HCT116 (cell line): ENCODE data around the gene SGSH. TPM values are rescaled to one million over a fixed set of nuclear protein-coding genes. Genes with fewer than 3 reads are reported as not detected.

Experiments
- ATAC-seq: fragments of 200-7000 bp; cut with Tn5 transposase; 2 replicates; pipeline ENCODE4 v1.9.1; 2020; ENCODE audit warnings: mild to moderate bottlenecking, moderate library complexity
- BruUV-seq: library from RNA; stranded (reverse); fragments of 400-500 nt; replicated peaks from 2 replicates; lab custom pipeline; 2021; lab: Mats Ljungman, UMichigan
- CTCF ChIA-PET: fragments of 300-600 bp; sonication (Branson Sonifier 250); formaldehyde crosslinking; loops from one replicate; lab custom pipeline; 2021; ENCODE audit warnings: antibody characterized with exemption; lab: Charles Lee
- POLR2A ChIA-PET: fragments of 300-600, 350-600 bp; sonication (Branson Sonifier 250); formaldehyde crosslinking; loops from one replicate; lab custom pipeline; 2021; ENCODE audit warnings: antibody characterized with exemption; lab: Charles Lee
- RAD21 ChIA-PET, 2 experiments: fragments of 300-600 bp; sonication (Branson Sonifier 250); formaldehyde crosslinking; loops; one replicate each; lab custom pipeline; 2023; ENCODE audit warnings: low total read pairs in 2 of 2; ENCODE audit not compliant: uncharacterized antibody in 2 of 2, unreplicated experiment in 2 of 2, low non-redundant PET in 1 of 2; lab: Charles Lee
- DNase-seq: peaks from one replicate; pipeline ENCODE4 v3.0.0-alpha.2; 2010; ENCODE audit warnings: low read depth, low spot score
- H2AFZ ChIP-seq: fragments of 200-600 bp; shearing (Covaris generic), sonication (generic); 2 replicates; pipeline ENCODE4 v1.6.1; 2017; ENCODE audit warnings: low read depth, mixed run types, mixed read lengths, antibody characterized with exemption, low read length; ENCODE audit not compliant: poor library complexity, severe bottlenecking
- H3K27ac ChIP-seq: 2 replicates; pipeline ENCODE4 v1.5.1; 2012; ENCODE audit warnings: low read depth, low read length
- H3K27me3 ChIP-seq: fragments of 200-600 bp; sonication (generic); 2 replicates; pipeline ENCODE4 v1.6.1; 2016; ENCODE audit warnings: mixed run types, low read length, mixed read lengths; ENCODE audit not compliant: insufficient read depth
- H3K36me3 ChIP-seq, 2 experiments: fragments of 200-500 bp in 1 of 2; fragments of 200-600 bp in 1 of 2; sonication (Bioruptor generic) in 1 of 2; sonication (generic) in 1 of 2; 2 replicates each; pipeline versions ENCODE4 v1.5.1 to v1.6.1; 2014 to 2016; ENCODE audit warnings: low read length in 2 of 2, inconsistent platforms in 1 of 2, mixed read lengths in 1 of 2, mixed run types in 1 of 2; ENCODE audit not compliant: insufficient read depth in 2 of 2, control insufficient read depth in 1 of 2
- H3K4me1 ChIP-seq, 2 experiments: fragments of 200-600 bp in 1 of 2; sonication (generic) in 1 of 2; 2 replicates each; pipeline versions ENCODE4 v1.5.1 to v1.6.1; 2012 to 2017; ENCODE audit warnings: low read length in 2 of 2, inconsistent platforms in 1 of 2, mild to moderate bottlenecking in 1 of 2, mixed read lengths in 1 of 2, mixed run types in 1 of 2, moderate library complexity in 1 of 2; ENCODE audit not compliant: insufficient read depth in 2 of 2, control insufficient read depth in 1 of 2
- H3K4me2 ChIP-seq: fragments of 200-600 bp; sonication (generic); 2 replicates; pipeline ENCODE4 v1.6.1; 2017; ENCODE audit warnings: mixed run types, low read length, mixed read lengths
- H3K4me3 ChIP-seq, 2 experiments: fragments of 200-600 bp in 1 of 2; sonication (generic) in 1 of 2; replicated peaks in 1 of 2; 2 replicates each; pipeline ENCODE4 v1.5.1; 2011 to 2016; ENCODE audit warnings: low read length in 2 of 2, control low read depth in 1 of 2, low read depth in 1 of 2, mild to moderate bottlenecking in 1 of 2, mixed read lengths in 1 of 2, mixed run types in 1 of 2
- H3K79me2 ChIP-seq: fragments of 200-600 bp; sonication (generic); 2 replicates; pipeline ENCODE4 v1.6.1; 2017; ENCODE audit warnings: mild to moderate bottlenecking, mixed run types, low read length, moderate library complexity, mixed read lengths; ENCODE audit not compliant: insufficient read depth
- H3K9ac ChIP-seq: fragments of 200-600 bp; sonication (generic); 2 replicates; pipeline ENCODE4 v1.6.1; 2016; ENCODE audit warnings: low read length, mixed read lengths
- H3K9me2 ChIP-seq: fragments of 200-600 bp; sonication (generic), shearing (Covaris generic); 2 replicates; pipeline ENCODE4 v1.6.1; 2017; ENCODE audit warnings: mixed run types, mild to moderate bottlenecking, moderate library complexity; ENCODE audit not compliant: insufficient read depth
- H3K9me3 ChIP-seq, 2 experiments: fragments of 200-500 bp in 1 of 2; fragments of 200-600 bp in 1 of 2; sonication (Bioruptor generic) in 1 of 2; sonication (generic) in 1 of 2; 2 replicates each; pipeline ENCODE4 v1.6.1; 2014 to 2017; ENCODE audit warnings: low read length in 2 of 2, mixed read lengths in 2 of 2, inconsistent platforms in 1 of 2, low read depth in 1 of 2, mild to moderate bottlenecking in 1 of 2, mixed run types in 1 of 2, moderate library complexity in 1 of 2; ENCODE audit not compliant: control insufficient read depth in 1 of 2, insufficient read depth in 1 of 2
- H4K20me1 ChIP-seq: fragments of 200-600 bp; sonication (generic), shearing (Covaris generic); 2 replicates; pipeline ENCODE4 v1.6.1; 2017; ENCODE audit warnings: mixed run types, mild to moderate bottlenecking, moderate library complexity; ENCODE audit not compliant: insufficient read depth
- CBX3 ChIP-seq: IDR thresholded peaks from 2 replicates; pipeline ENCODE4 v1.6.1; 2012; ENCODE audit warnings: low read depth
- JUND ChIP-seq: IDR thresholded peaks from 2 replicates; pipeline ENCODE4 v1.6.1; 2012
- POLR2A ChIP-seq: IDR thresholded peaks from 2 replicates; pipeline ENCODE4 v1.7.0; 2011; ENCODE audit warnings: borderline replicate concordance; ENCODE audit not compliant: insufficient read depth, insufficient read length; ENCODE audit errors: extremely low read depth
- RAD21 ChIP-seq: IDR thresholded peaks from 2 replicates; pipeline ENCODE4 v1.6.1; 2012; ENCODE audit warnings: low read depth, mild to moderate bottlenecking
- SIN3A ChIP-seq: IDR thresholded peaks from 2 replicates; pipeline ENCODE4 v1.6.1; 2012; ENCODE audit warnings: low read depth
- ZBTB33 ChIP-seq: IDR thresholded peaks from 2 replicates; pipeline ENCODE4 v1.6.1; 2011; ENCODE audit warnings: mild to moderate bottlenecking, low read length, moderate library complexity; ENCODE audit not compliant: insufficient replicate concordance; ENCODE audit errors: extremely low read depth
- ZNF274 ChIP-seq: fragments of 200-500 bp; sonication (Bioruptor generic); IDR thresholded peaks from 2 replicates; pipeline ENCODE4 v1.6.1; 2014; ENCODE audit warnings: mild to moderate bottlenecking, low read depth, low read length, inconsistent platforms
- intact Hi-C: fragments of 100-400 bp; cut with micrococcal nuclease; formaldehyde crosslinking; loops from 2 replicates; pipeline ENCODE4 v1.10.0; 2022
- total RNA-seq: library from RNA; stranded (reverse); gene quantifications from one replicate; pipeline ENCODE4 v1.2.1, GENCODE V29; 2021; ENCODE audit not compliant: unreplicated experiment

SGSH gene
- total RNA-seq, 1 experiment from 2014 or later = 34.4 TPM

- Histone ChIP-seq H3K27ac (no peak overlapping the region), H3K27me3 (no peaks in the 10 kb centered on the region), H3K79me2 (no peaks in the 10 kb centered on the region), H3K9me3 (no peaks in the 10 kb centered on the region), H3K4me1 (peaks cover 3 to 13% of the 10 kb centered on the region in 2 experiments), H3K4me2 (no peak overlapping the region), H3K4me3 (no peak overlapping the region), H2AFZ (no peak overlapping the region), H3K36me3 (no peaks in the 10 kb centered on the region), H3K9me2 (no peaks in the 10 kb centered on the region), H4K20me1 (no peaks in the 10 kb centered on the region), H3K9ac (no peak overlapping the region)
- TF ChIP-seq ZBTB33 = no peak
- TF ChIP-seq SIN3A = no peak
- no peak for TF ChIP-seq ZNF274
- TF ChIP-seq JUND = no peak
- no peak for TF ChIP-seq CBX3
- no peak for TF ChIP-seq POLR2A
- TF ChIP-seq RAD21 = no peak
- ChIA-PET POLR2A (no interaction called here), CTCF (no interaction called here), RAD21 (no interaction called here)
- intact Hi-C loops = no loop called here
- DNase-seq (no peak), ATAC-seq (no peak)
- no TSS peak for BruUV-seq
These were observed 28.1 kb upstream of the SGSH start for GRCh38 chr17:80248001-80248893.
